HG03139 (cell line): ENCODE measurements around the gene AVPI1.
"Not testable (repeated sequence)": the region's sequence is repeated elsewhere in the genome, so short reads cannot be mapped to it uniquely, and the experiment has no call there.

Experiments used
- ATAC-seq: cut with Tn5 transposase; IDR thresholded peaks from one replicate; pipeline ENCODE4 v1.9.1; 2021; ENCODE audit not compliant: unreplicated experiment

AVPI1 gene

GRCh38 chr10:97713339-97713825, 26.3 kb upstream of the AVPI1 start, which contains the start of gene MARVELD1:
MARVELD1 (plus strand) TSS chr10:97713730; CDS start chr10:97713877, 147 bp downstream.
- ATAC-seq, result no peak

GRCh38 chr10:97711640-97712572, 24.9 kb upstream of the AVPI1 start:
- no peak for ATAC-seq

GRCh38 chr10:97708976-97709946, 22.2 kb upstream of the AVPI1 start:
- no peak for ATAC-seq

GRCh38 chr10:97708167-97708566, 21.1 kb upstream of the AVPI1 start:
- no peak for ATAC-seq

- no peak for ATAC-seq
Measured at GRCh38 chr10:97707134-97707861, 20.3 kb upstream of the AVPI1 start.

GRCh38 chr10:97705006-97705670, 18.1 kb upstream of the AVPI1 start:
- no peak for ATAC-seq

- no peak for ATAC-seq
Measured at GRCh38 chr10:97704341-97704740, 17.3 kb upstream of the AVPI1 start.

GRCh38 chr10:97703398-97704067, 16.5 kb upstream of the AVPI1 start:
- ATAC-seq, result no peak

GRCh38 chr10:97701438-97702069, 14.5 kb upstream of the AVPI1 start:
- ATAC-seq, result no peak

GRCh38 chr10:97698072-97698655, 11.1 kb upstream of the AVPI1 start:
- not testable (repeated sequence) for ATAC-seq

- no peak for ATAC-seq
Measured at GRCh38 chr10:97690133-97690532, 3.1 kb upstream of the AVPI1 start.

- ATAC-seq, result no peak
Measured at GRCh38 chr10:97689559-97690020, 2.5 kb upstream of the AVPI1 start.

GRCh38 chr10:97687785-97688781, 1.0 kb upstream of the AVPI1 start:
- no peak for ATAC-seq

- no peak for ATAC-seq
Measured at GRCh38 chr10:97686301-97686961, 610 bp downstream of the AVPI1 start.

GRCh38 chr10:97685395-97685958, 1.6 kb downstream of the AVPI1 start:
- ATAC-seq, result no peak

- no peak for ATAC-seq
Measured at GRCh38 chr10:97684866-97685394, 2.1 kb downstream of the AVPI1 start.
